ENCODE data around the gene B3GLCT. TPM values are rescaled to one million over a fixed set of nuclear protein-coding genes. Genes with fewer than 3 reads are reported as not detected.
"Not testable (repeated sequence)": the region's sequence is repeated elsewhere in the genome, so short reads cannot be mapped to it uniquely, and the experiment has no call there.

The B3GLCT gene
- total RNA-seq, 1 donor from 2014 or later, result 30.8 TPM

DNA sequence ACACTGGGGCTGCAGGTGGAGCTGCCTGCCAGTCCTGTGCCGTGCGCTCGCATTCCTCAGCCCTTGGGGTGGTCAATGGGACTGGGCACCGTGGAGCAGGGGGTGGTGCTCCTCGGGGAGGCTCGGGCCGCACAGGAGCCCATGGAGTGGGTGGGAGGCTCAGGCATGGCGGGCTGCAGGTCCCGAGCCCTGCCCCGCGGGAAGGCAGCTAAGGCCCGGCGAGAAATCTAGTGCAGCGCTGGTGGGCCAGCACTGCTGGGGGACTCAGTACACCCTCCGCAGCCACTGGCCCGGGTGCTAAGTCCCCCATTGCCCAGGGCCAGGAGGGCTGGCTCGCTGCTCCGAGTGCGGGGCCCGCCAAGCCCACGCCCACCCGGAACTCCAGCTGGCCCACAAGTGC is 139.8 kb downstream of the B3GLCT start:
- DNase-seq (ENCODE audit: low read depth in 2 of 2), result not testable (repeated sequence)

DNA sequence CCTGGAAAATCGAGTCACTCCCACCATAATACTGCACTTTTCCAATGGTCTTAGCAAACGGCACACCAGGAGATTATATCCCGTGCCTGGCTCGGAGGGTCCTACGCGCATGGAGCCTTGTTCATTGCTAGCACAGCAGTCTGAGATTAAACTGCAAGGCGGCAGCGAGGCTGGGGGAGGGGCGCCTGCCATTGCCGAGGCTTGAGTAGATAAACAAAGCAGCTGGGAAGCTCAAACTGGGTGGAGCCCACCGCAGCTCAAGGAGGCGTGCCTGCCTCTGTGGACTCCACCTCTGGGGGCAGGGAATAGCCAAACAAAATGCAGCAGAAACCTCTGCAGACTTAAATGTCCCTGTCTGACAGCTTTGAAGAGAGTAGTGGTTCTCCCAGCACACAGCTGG is 141.1 kb downstream of the B3GLCT start:
- not testable (repeated sequence) for DNase-seq (ENCODE audit: low read depth in 2 of 2)

DNA sequence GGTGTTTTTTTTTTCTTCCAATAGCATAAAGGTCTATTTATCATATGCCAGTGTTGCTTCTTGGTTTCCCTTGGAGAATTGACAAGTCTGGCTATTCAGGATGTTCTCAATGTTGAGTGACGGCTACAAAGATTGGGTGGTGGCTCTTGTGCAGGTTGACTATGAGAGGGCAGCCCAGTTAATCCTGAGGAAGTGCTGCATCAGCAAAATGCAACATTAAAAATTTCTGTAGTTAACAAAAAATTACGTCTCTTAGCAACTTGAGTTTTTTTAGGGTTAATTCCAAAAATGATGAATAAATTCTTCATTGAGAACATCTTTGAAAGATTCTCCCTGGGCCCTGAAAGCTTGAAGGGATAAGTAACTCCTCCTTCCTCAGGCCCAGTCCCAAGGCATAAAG is 147.1 kb downstream of the B3GLCT start:
- no peak for DNase-seq (ENCODE audit: low read depth in 2 of 2)

DNA sequence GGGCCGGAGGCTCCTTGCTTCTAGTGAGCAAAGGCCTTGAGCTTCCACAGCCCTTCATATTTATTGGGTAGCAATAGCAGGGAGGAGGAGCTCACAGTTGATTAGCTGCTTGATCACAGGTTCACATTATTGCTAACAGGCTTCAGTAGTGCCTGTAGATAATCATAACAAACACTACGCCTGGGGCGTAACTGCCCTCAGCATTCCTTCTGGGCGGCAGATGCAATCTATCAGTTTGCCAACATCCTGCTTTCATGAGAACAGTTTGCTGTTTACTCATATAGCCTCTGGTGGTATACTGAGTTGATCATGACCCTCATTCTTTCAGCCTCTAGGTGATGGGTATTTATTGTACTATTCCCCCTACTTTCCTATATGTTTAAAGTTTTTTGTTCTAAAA is 149.4 kb downstream of the B3GLCT start:
- DNase-seq (ENCODE audit: low read depth in 2 of 2), result no peak

DNA sequence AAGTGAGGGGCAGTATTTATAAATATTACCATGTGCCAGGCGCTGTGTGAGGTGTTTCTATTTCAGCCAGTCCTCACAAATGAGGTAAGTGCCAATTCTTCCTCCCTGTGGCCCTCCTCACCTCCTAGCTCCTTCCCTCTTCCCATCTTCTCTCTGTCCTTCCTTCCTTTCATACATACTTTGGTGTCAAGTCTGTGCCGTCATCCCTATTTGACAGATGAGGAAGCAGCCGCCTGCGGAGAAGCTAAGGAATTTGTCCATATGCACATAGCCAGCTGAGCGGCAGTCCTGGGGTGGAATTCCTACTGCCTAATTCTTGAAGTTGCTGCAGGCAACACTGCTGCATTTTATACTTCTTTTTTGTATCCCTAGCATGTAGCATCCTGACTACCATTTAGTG is 150.8 kb downstream of the B3GLCT start:
- DNase-seq (ENCODE audit: low read depth in 2 of 2), result no peak

DNA sequence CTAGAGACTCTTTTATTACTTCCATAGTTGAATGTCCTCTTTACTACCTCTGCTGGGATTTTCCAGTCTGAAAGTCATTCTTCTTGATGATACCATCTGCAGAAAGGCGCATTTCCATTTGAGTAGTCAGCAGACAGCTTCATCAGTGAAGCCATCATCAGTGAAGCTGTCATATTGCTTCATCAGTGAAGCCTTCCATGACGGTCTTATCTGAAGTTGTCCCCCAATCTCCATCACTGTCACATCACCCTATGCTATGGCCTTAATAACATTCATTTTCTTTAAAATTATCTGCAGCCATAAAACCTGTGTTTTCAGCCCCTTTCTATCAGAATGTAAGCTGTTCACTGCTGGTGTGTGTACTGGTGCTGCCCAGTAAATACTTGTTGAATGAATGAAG is 151.6 kb downstream of the B3GLCT start:
- DNase-seq (ENCODE audit: low read depth in 2 of 2), result no peak

DNA sequence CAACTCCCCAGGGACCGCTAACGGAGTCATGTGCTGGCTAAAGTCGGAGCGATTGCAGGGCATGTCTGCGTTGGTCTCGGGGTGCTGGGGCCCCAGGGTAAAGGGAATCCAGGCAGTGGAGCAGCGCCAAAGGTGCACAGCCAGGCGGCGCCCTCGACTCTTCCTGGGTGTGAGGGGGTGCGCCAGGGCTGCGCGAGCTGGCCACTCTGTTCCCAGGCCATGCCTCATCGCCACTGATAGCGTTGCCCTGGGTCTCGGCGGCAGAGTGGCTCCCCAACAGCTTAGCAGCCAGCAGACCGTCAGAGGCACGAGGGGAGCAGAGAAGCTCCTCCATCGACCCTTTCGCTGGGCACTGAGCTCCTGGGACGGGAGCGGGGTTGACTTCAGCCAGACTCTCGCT is 152.7 kb downstream of the B3GLCT start:
- no peak for DNase-seq (ENCODE audit: low read depth in 2 of 2)

DNA sequence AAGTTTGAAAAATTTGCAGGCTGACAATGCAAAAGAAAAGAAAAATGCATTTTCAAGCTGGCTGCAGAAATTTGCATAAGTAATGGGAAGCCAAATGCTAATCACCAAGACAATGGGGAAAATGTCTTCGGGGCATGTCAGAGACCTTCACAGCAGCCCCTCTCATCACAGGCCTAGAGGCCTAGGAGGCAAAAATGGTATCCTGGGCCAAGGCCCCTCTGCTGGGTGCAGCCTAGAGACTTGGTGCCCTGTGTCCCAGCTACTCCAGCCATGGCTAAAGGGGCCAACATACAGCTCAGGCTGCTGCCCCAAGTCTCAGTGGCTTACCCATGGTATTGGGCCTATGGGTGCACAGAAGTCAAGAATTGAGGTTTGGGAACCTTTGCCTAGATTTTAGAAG is 155.2 kb downstream of the B3GLCT start:
- no peak for DNase-seq (ENCODE audit: low read depth in 2 of 2)

DNA sequence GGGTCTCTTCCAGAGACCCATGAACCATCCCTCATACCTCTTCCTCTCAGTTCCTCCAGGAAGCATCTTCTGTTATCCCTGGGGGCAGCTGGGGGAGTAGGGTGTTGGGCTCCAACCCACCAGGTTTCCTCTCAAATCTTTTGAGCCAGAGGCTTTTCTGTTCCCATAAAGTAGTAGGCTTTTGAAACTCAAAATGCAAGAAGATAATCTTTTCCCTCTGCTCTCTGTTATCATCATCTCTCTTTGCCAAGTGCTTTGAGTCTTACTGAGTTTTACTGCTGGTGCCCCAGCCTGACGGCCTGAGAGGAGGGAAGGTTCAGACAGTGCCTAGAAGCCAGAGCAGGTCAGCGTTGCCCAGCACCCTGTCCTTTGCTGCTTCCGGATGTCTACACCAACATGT is 157.2 kb downstream of the B3GLCT start:
- no peak for DNase-seq (ENCODE audit: low read depth in 2 of 2)

DNA sequence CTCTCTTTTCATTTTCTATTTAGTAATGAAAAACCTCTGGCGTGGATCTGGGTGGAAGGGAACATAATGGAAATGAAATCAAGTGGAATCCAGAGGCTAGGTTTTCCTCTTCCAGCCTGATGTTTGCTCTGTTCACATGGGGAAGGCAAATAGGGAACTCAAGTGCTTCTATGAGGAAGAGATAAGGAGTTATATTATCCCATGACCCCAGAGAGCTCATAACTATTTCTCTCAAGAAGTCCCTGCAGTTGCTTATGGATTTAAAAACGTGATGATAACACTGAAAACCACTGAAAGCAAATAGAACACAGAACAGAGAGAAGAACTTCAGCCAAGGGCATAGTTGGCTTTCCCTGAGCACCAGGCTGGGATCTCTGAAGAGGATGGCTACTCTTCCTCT is 157.8 kb downstream of the B3GLCT start:
- no peak for DNase-seq (ENCODE audit: low read depth in 2 of 2)

DNA sequence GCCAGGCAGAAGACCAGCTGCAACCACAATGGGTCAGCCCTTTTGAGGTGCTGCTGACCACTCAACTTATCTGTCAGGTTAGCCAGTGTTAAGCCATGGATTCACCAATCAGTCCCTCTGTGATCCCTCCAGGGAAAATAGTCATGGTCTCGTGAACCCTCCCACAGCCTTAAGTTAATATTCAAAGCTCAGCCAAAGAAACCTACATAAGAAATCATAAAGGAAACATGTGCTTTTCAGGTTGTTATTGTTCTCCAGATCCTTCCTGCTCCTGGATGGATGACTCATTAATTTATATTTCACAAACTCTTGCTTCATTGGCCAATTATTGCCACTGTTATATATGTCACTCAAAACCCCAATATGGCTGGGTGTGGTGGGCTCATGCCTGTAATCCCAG is 161.9 kb downstream of the B3GLCT start:
- DNase-seq (ENCODE audit: low read depth in 2 of 2), result peak in 1 of 2 donors; percentile 56

DNA sequence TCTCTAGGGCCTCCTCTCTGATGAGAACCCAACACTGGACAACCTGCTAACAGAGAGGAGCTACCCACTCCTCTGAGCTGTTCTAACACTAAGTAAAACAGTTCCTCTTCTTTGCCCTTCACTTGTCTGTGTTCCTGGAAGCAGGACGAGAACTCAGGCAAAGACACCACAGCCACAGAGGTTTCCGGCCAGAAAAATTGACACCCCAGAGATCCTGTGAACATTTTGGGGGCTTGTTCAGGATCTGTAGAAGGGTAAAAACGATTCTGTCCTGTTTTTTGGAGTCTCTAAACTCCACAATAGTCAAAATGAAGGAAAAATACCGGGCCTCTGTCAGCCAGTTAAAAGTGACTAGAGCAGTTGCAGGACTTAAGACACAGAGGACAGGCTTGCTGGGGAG is 165.9 kb downstream of the B3GLCT start:
- DNase-seq (ENCODE audit: low read depth in 2 of 2), result no peak

DNA sequence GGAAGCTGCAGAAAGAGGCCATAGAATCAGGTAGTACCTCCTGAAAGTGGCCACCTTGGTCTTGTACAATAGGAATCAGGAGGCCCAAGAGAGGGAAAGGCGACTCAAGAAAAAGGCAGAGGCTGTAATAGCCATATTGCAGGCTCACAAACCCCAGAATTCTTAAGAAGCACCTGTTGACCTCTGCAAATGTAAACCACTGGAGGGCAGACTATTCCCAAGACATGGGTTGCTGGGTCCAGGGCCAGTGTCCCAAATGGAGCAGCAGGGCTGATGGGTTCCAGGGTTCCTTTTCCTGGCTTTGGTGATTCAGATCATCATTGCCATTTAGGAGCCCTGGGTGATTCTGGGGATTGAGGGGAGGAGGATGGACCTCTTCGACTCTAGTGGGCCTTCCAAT is 167.6 kb downstream of the B3GLCT start:
- DNase-seq (ENCODE audit: low read depth in 2 of 2), result no peak

DNA sequence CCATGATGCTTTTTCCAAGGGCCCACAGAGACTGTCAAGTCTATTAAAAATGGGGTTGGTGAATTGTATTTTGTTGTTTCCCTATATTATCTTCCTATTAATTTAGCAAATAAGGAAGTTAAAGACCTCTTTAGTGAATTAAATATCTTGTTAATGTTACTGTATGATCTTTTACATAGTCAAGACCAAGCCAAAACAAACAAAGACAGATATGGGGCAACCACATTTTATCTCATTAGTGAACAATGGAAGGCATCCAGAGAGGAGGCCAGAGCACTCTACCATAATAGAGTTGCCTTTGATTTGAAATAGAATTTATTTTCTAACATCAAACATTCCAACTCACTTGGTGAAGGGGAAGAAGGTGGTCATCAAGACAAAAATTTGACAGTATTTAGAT is 169.4 kb downstream of the B3GLCT start:
- DNase-seq (ENCODE audit: low read depth in 2 of 2), result no peak

DNA sequence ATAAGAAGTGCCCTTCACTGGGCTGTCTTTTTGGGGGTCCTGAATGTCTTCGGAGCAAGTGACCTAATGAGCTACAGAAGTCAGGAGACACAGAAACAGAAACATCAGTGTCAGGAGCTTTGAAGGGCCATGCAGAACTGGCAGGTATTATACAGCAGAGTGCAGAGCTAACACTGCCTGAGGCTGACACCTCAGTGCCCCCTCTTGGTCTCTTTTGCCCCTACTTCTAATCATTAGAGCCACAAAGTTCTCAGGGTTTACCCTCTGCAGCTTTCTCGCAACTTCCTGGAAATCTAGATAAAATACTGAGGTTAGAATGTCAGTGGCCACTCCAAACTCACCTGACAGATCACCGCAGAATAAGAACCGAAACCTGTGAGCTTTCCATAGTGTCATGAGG is 172.7 kb downstream of the B3GLCT start:
- no peak for DNase-seq (ENCODE audit: low read depth in 2 of 2)

DNA sequence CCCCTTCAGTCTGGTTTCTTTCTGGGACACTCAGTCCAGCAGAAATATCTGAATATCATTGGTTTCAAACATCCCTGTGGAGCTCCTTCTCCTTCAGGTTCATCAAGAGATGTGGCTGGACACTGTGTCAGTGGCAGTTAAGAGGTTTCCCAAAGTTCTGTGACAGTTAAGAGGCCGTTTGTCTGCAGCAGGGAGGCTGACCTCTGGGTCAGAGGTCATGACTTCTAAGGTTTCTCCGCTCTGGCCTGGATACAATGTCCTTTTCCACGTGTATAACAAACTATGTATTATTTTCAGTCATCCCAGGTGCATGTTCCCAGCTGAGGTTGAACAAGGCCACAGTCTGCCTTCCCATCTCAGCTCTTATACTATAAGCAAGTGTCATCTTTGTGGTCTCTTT is 174.9 kb downstream of the B3GLCT start:
- no peak for DNase-seq (ENCODE audit: low read depth in 2 of 2)

DNA sequence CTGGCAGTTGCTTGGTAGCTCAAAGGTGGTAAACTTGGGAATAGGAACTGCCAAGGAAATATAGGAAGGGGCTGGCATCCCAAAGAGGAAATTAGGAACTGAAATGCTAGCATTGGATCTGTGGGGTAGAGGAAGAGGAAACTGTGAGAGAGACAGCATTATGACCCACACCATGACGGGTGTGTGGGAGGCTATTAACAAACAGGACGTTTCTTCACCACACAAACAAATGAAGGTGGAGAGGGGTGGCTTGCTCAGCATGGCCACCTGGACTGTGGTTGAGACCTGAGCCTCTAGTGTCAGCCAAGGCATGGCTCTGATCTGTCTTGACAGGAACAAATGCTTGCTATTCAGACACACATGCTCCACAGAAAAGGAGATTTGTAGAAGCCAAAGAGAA is 178.2 kb downstream of the B3GLCT start:
- no peak for DNase-seq (ENCODE audit: low read depth in 2 of 2)

DNA sequence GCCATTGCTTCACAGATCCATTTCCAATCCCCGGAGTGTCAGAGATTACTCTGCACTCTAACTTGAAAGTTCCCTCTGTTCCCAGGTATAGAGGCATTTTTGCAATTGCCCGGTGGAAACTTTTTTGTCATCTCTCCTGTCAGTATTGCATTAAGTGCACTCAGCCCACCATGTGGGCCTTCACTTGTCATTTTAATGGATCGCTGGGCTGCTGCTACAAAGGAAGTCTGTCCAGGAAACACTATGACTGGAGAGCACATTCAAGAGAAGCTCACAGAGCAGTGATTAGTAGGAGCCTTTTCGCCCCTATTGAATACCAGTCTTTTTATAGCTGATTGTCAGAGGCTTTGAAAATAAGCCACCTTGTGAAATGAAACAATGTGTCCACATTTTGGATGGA is 180.9 kb downstream of the B3GLCT start:
- DNase-seq (ENCODE audit: low read depth in 2 of 2), result peak; percentile 4 to 30

Other genes with a start within 250 kb of the B3GLCT start
- 54.4 and 59.3 TPM in 2 replicates for gene HSPH1, start 38.1 kb upstream of the B3GLCT start, total RNA-seq